ENCODE results near the gene MTFMT. TPM values are rescaled to one million over a fixed set of nuclear protein-coding genes. Genes with fewer than 3 reads are reported as not detected.

MTFMT gene
- total and polyA plus RNA-seq, 2 experiments from 2014 or later: 19.0 to 36.0 TPM

GRCh38 chr15:64961013-64961412 lies 68.4 kb downstream of the MTFMT start:
- Histone ChIP-seq H4K20me1 (replicated peaks; ENCODE audit: insufficient read depth) (peaks cover 4% of the 10 kb centered on the region), H3K9me2 (ENCODE audit: insufficient read depth) (no peaks in the 10 kb centered on the region), H3K4me3 (no peak overlapping the region), H3K27me3 (ENCODE audit: insufficient read depth) (no peaks in the 10 kb centered on the region), H3K27ac (ENCODE audit: low read depth) (no peak overlapping the region), H3F3A (replicated peaks; ENCODE audit: low read depth) (peaks cover 9% of the 10 kb centered on the region; the same call in 1 of the 2 replicates), H2AFZ (no peak overlapping the region), H3K4me2 (no peak overlapping the region), H3K4me1 (ENCODE audit: insufficient read depth) (no peaks in the 10 kb centered on the region), H3K36me3 (ENCODE audit: insufficient read depth) (peaks cover 30% of the 10 kb centered on the region), H3K79me2 (replicated peaks; ENCODE audit: insufficient read depth) (no peaks in the 10 kb centered on the region)
- Mint-ChIP-seq H3K4me3 (no peak overlapping the region), H3K27ac (peak overlapping the region; percentile 34; the same call in 1 of the 2 replicates), H3K27me3 (ENCODE audit: insufficient read depth, low read depth, poor library complexity) (no peaks in the 10 kb centered on the region), H3K9me3 (no peaks in the 10 kb centered on the region), H3K36me3 (ENCODE audit: low read depth) (peaks cover 70% of the 10 kb centered on the region), H3K4me1 (no peaks in the 10 kb centered on the region; the same call in 2 of the 3 replicates)
- peak; percentile 64 for DNase-seq (ENCODE audit: low spot score)
- ATAC-seq: peak; percentile 88
- TF ChIP-seq CREB1 (CRISPR knock-in tag; IDR thresholded peaks at IDR 0.05; ENCODE audit: low read depth): no peak
- TF ChIP-seq CTCF (conservative IDR thresholded peaks at IDR 0.05; ENCODE audit: low read depth in 2 of 2): peak; percentile 50 to 57

GRCh38 chr15:64960153-64960552 lies 69.3 kb downstream of the MTFMT start:
- H3K9me3 Mint-ChIP-seq: peaks cover 5% of the 10 kb centered on the region
- no peaks in the 10 kb centered on the region for H3K27me3 Mint-ChIP-seq (ENCODE audit: insufficient read depth, low read depth, poor library complexity)
- Histone ChIP-seq H3K4me3 (no peak overlapping the region), H3K79me2 (replicated peaks; ENCODE audit: insufficient read depth) (no peaks in the 10 kb centered on the region), H2AFZ (no peak overlapping the region), H3K4me1 (ENCODE audit: insufficient read depth) (no peaks in the 10 kb centered on the region), H3F3A (replicated peaks; ENCODE audit: low read depth) (peaks cover 9% of the 10 kb centered on the region; the same call in 1 of the 2 replicates), H3K9me2 (ENCODE audit: insufficient read depth) (no peaks in the 10 kb centered on the region), H3K4me2 (no peak overlapping the region), H3K27me3 (ENCODE audit: insufficient read depth) (no peaks in the 10 kb centered on the region), H3K27ac (ENCODE audit: low read depth) (no peak overlapping the region), H3K36me3 (ENCODE audit: insufficient read depth) (peaks cover 35% of the 10 kb centered on the region), H4K20me1 (replicated peaks; ENCODE audit: insufficient read depth) (peaks cover 4% of the 10 kb centered on the region)
- ATAC-seq (no peak), DNase-seq (ENCODE audit: low spot score) (no peak)
- no peak overlapping the region for H3K27ac Mint-ChIP-seq
- H3K4me3 Mint-ChIP-seq: no peak overlapping the region
- no peaks in the 10 kb centered on the region; the same call in 2 of the 3 replicates for H3K4me1 Mint-ChIP-seq
- H3K36me3 Mint-ChIP-seq (ENCODE audit: low read depth): peaks cover 74% of the 10 kb centered on the region
- TF ChIP-seq CTCF (conservative IDR thresholded peaks at IDR 0.05; ENCODE audit: low read depth in 2 of 2) (no peak), ETS1 (IDR thresholded peaks at IDR 0.05) (no peak), STAT1 (IDR thresholded peaks at IDR 0.05; ENCODE audit: unreplicated experiment) (no peak), REST (IDR thresholded peaks at IDR 0.05; ENCODE audit: unreplicated experiment) (no peak), ZNF114 (CRISPR knock-in tag; IDR thresholded peaks at IDR 0.05) (no peak), EZH2 (IDR thresholded peaks at IDR 0.05; ENCODE audit: low read depth, unreplicated experiment) (no peak), NANOG (IDR thresholded peaks at IDR 0.05; ENCODE audit: borderline replicate concordance) (no peak)
